ENCODE data around the gene WNT6.

The WNT6 gene

DNA sequence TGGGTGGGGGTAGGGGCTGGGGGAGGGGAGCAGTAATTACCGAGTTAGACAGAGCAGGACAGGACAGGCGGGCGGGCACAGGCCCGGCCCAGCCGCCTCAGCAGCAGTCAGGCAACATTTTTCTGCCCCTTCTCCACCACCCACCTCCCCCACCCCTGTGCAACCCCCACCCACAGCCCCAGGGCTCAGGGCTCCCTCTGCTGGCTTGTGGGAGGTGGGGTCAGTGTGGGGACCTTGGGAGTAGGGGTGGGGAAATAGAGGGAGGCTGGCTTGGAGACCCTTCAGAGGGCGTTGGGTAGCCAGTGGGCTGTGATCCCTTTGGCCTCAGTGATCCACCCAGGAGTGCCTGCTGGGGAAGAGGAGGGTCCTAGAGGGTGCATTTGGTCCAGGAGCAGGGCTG lies 6.4 kb downstream of the WNT6 start:
- no peak for DNase-seq (ENCODE audit: extremely low read depth, low read depth)
- TF ChIP-seq, protein P1, sequence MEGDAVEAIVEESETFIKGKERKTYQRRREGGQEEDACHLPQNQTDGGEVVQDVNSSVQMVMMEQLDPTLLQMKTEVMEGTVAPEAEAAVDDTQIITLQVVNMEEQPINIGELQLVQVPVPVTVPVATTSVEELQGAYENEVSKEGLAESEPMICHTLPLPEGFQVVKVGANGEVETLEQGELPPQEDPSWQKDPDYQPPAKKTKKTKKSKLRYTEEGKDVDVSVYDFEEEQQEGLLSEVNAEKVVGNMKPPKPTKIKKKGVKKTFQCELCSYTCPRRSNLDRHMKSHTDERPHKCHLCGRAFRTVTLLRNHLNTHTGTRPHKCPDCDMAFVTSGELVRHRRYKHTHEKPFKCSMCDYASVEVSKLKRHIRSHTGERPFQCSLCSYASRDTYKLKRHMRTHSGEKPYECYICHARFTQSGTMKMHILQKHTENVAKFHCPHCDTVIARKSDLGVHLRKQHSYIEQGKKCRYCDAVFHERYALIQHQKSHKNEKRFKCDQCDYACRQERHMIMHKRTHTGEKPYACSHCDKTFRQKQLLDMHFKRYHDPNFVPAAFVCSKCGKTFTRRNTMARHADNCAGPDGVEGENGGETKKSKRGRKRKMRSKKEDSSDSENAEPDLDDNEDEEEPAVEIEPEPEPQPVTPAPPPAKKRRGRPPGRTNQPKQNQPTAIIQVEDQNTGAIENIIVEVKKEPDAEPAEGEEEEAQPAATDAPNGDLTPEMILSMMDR (IDR thresholded peaks at IDR 0.05; ENCODE audit: low read depth, low read length), result no peak

DNA sequence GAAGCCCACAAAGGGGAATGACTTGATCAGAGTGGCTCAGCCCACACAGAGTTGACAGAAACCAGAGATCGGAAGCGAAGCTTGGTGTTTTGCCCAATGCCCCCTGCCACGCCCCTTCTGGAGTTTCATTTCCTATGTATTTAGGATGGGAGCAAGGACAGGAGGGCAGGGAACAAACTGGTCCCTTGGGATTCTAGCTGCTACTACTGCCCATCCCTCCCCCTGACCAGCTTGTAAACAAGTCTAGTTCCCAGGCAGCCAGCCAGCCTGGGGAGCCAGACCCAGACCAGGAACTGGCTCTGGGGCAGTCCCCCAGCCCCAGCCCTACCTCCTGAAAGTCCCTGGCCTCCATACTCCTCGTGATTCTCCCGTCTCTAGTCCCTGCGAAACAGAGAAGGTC lies 8.3 kb downstream of the WNT6 start:
- TF ChIP-seq, protein P1 (IDR thresholded peaks at IDR 0.05; ENCODE audit: low read depth, low read length), result no peak
- DNase-seq (ENCODE audit: extremely low read depth, low read depth), result no peak

DNA sequence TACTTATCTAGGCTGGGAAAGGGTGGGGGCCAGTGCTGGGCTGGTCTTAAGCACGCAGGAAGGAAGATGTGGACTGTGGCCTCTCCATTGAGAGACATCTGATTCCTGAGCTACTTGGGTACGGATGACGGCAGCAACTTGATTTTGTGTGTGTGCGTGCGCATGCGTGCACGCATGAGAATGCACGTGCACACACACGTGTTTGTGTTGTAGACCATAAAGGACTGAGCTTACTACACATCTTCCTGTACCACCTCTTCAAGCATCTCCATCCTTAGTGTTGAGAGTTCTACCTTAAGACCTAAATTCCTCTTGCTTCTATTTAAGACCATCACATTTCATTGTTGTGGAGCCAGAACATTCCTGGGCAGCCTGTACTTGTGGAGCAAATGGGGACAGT lies 9.5 kb downstream of the WNT6 start:
- no peak for DNase-seq (ENCODE audit: extremely low read depth, low read depth)
- TF ChIP-seq, protein P1 (IDR thresholded peaks at IDR 0.05; ENCODE audit: low read depth, low read length), result no peak

DNA sequence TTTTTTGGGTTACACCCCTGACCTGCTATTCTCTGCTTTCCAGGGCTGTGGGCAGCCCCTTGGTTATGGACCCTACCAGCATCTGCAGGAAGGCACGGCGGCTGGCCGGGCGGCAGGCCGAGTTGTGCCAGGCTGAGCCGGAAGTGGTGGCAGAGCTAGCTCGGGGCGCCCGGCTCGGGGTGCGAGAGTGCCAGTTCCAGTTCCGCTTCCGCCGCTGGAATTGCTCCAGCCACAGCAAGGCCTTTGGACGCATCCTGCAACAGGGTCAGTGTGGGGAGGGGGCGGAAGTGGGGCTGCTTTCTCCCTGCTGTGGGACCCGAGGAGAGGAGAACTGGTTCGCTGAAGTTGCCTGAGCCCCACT lies 11.4 kb downstream of the WNT6 start:
- DNase-seq (ENCODE audit: extremely low read depth, low read depth), result no peak
- TF ChIP-seq, protein P1 (IDR thresholded peaks at IDR 0.05; ENCODE audit: low read depth, low read length), result no peak

DNA sequence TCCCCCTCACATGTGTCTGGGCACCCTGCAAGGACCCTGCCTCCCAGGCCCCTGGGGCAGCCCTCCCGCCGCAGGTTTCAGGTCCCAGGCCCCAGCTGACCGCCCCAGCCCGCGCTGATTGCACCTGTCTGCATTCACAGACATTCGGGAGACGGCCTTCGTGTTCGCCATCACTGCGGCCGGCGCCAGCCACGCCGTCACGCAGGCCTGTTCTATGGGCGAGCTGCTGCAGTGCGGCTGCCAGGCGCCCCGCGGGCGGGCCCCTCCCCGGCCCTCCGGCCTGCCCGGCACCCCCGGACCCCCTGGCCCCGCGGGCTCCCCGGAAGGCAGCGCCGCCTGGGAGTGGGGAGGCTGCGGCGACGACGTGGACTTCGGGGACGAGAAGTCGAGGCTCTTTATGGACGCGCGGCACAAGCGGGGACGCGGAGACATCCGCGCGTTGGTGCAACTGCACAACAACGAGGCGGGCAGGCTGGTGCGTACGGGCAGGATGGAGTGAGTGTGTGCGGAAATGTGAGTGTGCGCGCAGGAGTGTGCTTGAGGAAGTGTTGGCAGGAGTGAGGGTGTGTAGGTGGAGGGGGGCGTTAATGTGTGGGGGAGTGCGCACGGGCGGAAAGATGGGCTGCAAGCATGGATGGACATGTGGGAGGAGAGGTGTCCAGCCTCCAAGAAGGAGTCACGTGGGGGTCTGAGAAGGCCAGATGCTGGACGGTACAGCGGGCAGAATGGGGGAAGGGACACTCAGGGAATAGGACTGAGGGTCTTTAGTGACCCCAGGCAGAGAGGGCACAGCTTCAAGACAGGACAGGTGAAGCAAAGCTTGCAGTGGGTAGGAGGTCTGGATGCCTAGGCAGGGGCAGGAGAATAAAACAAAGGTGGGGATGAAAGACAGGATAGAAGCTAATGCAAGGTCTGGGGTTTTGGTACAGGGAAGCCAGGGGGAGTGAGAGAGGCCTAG lies 12.0 kb downstream of the WNT6 start:
- TF ChIP-seq, protein P1 (IDR thresholded peaks at IDR 0.05; ENCODE audit: low read depth, low read length), result no peak

DNA sequence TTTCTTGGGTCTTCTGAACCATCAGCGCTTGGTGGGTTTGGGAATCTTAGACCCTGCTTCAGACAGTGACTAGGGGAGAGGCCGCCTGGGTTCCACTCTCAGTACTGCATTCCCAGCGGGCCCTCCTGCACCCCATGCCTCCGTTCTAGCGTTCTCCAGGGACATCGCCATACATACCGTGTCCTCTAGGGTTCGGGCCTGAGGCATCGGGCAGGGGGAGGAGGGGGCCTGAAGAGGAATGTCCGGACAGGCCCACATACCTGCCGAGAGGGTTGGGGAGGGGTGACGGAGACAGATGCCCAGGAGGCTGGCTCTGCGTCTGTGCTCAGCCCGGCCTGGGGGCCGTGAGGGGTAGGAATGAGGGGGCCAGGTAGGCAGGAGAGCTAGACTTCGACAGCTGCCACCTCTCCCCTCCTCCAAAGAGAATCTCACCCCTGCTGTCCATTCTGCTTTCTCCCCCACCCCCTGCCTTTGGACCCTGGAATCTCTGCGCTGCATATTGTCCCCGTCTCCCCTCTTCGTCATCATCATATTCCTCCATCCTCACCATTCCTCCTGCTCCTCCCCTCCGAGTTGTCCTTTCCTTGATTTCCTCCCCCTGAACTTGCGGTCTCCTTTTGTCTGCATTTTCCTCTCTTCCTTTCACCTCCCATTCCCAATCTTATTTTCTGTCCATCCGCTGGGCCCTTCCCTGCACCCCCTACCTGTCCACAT lies 13.2 kb downstream of the WNT6 start:
- TF ChIP-seq, protein P1 (IDR thresholded peaks at IDR 0.05; ENCODE audit: low read depth, low read length), result no peak

More for the DNA sequence above, 12.0 kb downstream of the WNT6 start:
- no peak for DNase-seq (ENCODE audit: extremely low read depth, low read depth)

More for the DNA sequence above, 13.2 kb downstream of the WNT6 start:
- no peak for DNase-seq (ENCODE audit: extremely low read depth, low read depth)

Data from AG09319 (cell line).